GM15510 (cell line): ENCODE measurements around the gene ZDHHC8.

ENCODE experiments used
- POLR2A ChIP-seq: IDR thresholded peaks from 3 replicates; pipeline ENCODE4 v1.6.1; 2011; ENCODE audit warnings: borderline replicate concordance; ENCODE audit not compliant: insufficient read length; ENCODE audit errors: extremely low read depth

The ZDHHC8 gene

DNA sequence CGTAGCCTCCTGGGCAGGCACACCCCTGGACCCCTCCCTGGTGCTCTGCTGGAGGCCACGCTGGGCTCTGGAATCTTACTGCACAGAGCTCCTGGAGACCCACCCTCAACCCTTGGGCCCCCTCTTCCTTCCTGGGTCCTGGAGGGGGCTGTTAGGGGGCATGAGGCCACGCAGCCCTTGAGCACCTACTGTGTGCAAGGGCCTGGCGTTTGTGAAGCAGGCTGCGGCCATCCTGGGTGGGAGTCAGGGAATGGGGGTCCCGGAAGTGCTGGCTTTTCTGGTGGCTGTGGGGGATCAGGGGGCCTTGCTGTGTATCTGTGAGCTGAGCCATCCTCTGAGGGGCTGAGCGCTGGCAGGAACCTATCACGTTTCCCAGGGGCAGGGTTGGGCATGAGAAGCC is 60.2 kb downstream of the ZDHHC8 start:
- no peak for TF ChIP-seq POLR2A

GRCh38 chr22:20192293-20192971 is 60.8 kb downstream of the ZDHHC8 start:
- TF ChIP-seq POLR2A: no peak

DNA sequence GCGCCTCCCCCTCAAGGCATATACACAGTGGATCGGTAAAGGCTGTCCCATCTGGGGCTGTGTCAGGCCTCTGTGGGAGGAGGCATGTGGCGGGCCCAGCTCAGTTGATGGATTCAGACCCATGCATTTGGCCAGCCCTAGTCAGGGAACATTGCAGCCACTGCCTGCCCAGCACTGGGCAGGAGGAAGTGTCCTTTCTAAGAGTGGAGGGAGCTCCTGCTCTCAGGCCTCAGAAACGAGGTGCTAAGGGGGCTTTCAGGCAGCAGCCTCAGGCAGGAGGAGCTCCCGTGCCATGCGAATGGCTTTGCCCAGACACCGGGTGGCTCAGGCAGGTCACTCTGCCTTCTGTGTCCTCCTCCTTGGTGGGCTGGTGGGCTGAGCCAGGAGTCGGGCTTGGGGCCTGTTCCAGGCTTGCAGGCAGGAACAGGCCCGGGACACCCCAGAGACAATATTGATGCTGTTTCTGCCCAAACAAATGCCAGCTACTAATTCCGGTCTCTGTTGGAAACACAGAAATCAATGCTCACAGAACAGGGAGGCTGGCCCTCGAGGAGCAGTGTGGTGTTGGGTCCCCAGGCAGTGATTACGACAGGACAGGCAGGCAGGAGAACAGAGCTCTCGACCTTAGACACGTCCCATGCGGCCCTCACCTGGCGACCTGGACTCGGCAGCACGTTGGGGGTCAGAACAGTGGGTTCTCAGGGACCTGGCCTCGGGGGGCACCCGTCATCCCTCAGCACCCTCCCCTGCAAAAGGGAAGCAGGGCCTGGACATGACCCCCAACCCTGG is 61.6 kb downstream of the ZDHHC8 start:
- no peak for TF ChIP-seq POLR2A

- TF ChIP-seq POLR2A: no peak
Observed at GRCh38 chr22:20193761-20194494, 62.3 kb downstream of the ZDHHC8 start.

- TF ChIP-seq POLR2A: no peak
Observed at GRCh38 chr22:20194681-20195593, 63.3 kb downstream of the ZDHHC8 start.

GRCh38 chr22:20196094-20196842 is 64.7 kb downstream of the ZDHHC8 start:
- TF ChIP-seq POLR2A: no peak
